HG02943 (cell line): ENCODE data around the gene RAPGEF4.
"Not testable (repeated sequence)": the region's sequence is repeated elsewhere in the genome, so short reads cannot be mapped to it uniquely, and the experiment has no call there.

Experiments used
- ATAC-seq: cut with Tn5 transposase; IDR thresholded peaks from one replicate; pipeline ENCODE4 v1.9.1; 2021; ENCODE audit warnings: mild to moderate bottlenecking, low read depth, moderate library complexity; ENCODE audit not compliant: unreplicated experiment

RAPGEF4 gene

DNA sequence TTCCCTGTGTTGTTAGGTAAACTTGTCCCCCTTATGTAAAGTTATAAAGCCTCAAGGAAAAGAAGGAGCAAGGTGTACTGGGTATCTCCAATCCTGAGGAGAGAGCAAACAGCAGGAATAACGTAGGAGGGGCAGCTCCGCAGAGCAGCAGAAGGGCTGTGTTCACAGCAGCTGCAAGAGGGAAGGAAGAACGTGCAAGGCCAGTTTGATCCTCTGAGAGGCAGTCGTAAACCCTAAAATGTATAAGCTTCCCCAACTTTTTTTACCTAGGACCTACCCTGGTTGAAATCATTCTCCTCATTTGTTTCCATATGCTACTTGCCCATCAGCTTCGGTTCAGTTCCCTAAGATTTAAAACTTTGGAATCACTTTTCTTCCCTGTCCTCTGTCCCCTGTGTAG, 288.1 kb downstream of the RAPGEF4 start:
- no peak for ATAC-seq

DNA sequence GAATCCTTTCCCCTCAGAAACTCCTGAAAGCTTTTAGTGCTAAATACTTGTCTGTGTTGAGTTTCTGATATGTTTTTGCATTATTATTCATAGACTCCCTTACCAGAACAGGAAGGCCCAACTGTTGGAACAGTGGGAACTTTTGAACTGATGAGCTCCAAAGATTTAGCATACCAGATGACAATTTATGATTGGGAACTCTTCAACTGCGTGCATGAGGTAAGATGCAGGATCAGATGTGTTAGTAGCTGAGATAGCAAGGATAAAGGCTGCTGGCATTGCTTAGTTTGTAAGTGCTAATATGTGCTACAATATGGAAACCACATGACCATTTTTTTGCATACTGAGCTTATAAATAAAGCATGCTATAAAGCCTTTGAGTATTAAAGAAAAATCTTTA, 290.8 kb downstream of the RAPGEF4 start:
- no peak for ATAC-seq

DNA sequence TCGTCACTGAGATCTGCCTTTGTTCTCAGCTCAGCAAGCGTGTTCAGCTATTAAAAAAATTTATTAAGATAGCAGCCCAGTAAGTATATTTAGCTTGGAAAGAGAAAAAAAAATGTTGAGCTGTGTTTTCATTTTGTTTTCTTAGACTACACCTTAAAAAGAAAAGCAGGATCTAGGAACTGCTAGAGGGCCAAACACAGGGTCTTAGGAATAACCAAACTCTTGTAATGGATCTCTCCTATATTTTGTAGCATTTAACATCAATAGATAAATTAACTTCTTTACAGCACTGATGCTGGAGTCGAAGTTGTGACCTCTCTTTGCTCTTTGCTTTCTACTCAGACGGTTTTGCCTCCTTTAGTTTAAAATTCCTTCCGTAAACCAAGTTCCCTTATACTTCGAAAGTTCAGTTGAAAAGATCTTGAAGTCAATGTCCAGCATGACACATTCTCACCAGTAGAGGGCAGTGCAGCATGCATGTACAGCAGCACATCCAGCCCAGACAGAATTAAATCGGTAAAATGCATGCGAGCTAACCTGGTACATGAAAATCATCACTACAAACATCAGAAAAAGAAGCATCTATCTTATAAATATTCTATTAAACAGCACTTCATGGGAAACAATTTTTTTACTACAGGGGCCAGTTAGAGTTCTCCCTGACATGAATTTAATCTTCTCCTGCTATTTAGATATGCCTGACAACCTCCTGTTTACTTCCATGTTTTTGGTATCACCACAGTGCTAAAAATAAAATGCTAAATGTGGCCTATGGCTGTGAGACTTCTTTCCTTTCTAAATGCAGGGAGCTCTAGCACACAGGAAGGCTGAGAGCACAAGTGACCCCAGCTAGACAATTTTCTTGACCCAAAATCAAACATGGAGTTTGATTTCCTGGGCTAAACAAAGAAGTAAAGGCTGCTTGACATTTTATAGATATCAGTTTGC, 291.8 kb downstream of the RAPGEF4 start:
- ATAC-seq, result no peak

DNA sequence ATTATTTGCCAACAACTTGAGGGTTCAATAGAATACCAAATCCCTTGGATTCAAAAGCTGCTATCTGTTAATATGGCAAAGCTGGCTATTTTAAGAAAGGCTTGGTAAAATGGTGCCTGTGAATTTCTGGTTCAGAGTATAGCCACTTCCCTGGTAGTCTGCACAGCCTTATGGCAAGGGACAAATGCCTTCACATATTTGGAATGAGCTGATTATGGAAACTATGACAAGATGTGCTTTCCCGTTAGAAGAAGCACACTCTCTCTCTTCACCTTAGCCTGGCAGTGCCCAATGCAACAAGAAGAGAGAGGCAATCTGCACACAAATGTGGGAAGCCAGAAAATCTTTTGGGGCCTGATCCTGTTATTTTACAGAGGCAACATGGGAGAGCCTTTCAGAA, 292.5 kb downstream of the RAPGEF4 start:
- ATAC-seq, result no peak

DNA sequence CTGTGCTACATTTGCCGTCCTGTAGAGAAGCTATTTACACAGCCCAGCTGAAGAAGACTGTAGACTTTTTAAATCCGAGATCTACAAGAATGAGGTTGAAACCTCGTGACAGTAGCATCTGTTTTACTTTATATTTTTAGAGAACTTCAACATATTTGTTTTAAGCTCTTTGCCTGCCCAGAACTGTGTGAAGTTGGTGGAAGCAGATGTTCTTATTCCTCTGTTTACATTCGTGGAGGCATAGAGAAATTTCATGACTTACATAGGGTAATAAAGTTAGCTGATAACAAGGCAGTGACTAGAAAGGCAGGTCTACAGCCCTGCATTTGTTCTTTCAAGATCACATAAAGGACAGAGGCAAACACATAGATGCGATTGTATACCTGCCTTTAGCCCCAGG, 293.0 kb downstream of the RAPGEF4 start:
- no peak for ATAC-seq

DNA sequence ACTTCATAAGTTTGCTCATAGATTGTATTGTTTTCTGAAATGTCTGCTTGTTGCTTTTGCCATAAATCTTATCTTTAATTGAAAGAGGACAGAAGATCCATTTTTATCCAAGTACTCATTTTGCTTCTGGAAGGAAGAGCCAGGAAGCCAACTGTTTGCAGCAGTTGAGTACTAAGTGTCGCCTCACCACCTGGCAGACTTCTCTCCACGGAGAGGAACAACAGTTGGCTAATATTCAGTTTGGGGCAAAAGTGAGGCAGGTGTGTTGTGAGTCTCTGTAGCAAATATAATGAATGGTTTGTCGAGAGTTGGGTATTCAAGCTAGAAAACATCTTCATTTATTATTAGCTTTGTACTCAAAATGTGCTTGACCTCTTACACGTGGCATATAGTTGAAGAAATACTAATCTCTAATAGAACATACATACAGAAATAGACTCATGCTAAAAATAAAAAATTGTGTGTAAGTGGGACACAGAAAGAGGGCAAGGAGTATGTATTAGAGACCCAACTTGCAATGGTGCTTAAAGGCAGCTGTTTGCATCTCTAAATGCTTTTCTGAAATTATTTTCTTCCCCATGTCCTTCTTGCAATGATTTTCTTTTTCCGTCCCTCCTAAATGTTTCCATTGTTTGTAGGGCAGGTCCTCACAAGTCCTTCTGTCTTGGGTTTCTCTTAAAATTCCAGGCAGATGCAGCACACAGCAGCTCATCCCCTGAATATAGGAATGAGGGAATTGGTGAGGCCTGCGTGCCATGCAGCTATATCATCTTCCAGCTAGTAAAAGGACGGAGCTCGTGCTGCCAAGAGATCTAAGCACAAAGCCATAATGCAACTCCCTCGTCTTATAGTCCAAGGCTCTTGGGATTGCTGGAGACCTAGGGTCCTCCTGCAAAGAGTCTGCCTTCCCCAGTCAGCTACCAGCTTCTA, 295.2 kb downstream of the RAPGEF4 start:
- ATAC-seq, result no peak

DNA sequence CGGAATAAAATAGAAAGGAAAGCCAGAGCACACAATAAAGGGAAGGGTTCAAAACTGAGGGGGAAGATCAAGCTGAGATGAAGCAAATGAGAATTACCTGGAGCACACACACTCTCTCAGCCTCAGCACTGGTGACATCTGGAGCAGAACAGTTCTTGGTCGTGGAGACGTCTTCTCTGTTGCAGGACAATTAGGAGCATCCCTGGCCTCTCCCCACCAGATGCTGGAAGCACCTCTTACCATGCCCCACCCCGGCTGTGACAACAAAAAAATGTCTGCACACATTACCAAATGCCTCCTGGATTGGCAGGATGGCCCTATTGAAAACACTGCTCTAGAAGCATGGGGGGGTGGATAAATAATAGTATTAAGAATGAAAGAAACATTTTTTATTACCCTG, 296.4 kb downstream of the RAPGEF4 start:
- no peak for ATAC-seq

DNA sequence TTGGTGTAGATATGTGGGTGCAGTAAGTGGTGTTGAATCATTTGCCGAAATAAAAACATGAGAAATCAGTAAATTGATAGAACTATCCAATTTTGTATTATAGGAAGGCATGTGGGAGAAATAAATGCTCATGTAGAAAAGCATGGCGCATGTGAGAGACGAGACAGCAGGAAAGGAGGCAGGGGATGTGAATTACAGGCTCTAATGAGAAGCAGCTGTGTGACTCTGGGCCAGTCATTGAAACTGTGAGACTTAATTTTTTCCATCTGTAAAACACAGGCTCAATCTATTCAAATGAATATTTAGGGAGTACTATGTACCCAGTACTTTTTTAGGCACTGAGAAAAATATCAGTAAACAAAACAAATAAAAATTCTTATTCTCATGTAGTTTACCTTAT, 297.4 kb downstream of the RAPGEF4 start:
- ATAC-seq, result no peak

DNA sequence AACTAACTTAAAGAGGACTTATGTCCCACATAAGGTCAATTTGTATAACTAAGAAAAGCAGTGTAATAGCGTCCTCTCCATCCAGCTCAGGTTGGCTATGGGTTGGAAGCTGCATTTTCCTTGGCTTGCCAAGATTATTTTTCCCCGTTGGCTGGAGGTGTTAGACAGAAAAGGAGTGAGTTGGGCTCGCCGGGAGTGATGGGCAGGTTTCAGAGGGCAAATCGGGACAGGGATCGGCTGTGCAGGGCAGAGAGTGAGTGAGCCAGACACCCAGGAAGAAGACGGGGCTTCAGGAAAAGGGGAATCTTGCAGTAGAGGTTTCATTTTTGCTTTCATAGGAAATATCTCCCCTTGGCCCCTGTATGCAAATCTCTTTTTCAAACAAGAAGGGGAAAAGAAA, 298.5 kb downstream of the RAPGEF4 start:
- no peak for ATAC-seq

DNA sequence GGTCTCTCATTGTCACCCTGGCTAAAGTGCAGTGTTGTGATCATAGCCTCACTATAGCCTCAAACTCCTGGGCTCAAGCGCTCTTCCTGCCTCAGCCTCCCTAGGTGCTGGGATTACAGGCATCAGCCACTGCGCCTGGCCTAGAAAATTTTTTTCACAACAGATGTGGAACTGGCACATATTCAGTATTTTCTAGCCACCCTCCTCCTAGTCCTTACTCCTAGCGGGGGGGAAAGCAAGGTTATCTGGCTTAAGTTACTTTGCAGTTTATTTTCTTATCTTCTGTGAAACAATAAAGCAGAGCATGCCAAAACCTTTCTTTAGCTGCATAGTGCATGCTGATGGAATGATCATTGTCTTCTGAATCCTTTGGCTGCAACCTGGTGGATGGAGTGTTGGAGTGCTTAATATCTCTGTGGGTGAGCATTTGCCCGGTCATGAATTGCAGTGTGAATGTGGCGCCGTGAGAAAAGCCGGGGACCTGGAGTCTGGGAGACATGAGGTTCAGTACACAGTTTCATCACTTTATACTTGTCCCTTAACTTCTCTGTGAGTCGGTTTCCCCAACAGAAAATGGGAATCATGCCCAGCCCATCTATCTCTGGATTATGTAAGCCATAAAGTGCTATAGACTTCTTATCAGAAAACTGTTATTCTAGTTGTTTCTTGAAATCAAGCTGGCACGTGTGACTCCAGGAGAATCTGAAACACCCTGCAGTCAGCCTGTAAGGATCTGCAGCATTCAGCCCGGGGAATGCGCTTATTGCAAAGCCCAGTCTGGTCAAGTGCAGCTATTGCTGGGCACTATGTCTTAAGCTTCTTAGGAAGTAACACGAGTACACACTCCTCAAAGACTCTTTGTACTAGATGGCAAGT, 301.8 kb downstream of the RAPGEF4 start:
- ATAC-seq, result no peak

DNA sequence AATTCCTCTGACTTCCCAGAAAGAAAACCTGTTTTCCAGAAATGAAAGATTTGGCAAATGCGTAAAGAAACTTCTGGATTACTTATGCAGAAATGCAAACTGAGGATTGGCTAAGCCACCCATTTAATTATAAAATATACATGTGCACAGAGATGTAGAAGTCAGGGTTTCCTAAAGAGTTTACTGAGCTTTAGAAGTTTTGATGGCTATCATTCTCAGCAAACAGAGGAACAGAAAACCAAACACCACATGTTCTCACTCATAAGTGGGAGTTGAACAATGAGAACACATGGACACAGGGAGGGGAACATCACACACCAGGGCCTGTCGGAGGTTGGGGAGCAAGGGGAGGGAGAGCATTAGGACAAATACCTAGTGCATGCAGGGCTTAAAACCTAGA, 302.6 kb downstream of the RAPGEF4 start:
- ATAC-seq, result not testable (repeated sequence)

DNA sequence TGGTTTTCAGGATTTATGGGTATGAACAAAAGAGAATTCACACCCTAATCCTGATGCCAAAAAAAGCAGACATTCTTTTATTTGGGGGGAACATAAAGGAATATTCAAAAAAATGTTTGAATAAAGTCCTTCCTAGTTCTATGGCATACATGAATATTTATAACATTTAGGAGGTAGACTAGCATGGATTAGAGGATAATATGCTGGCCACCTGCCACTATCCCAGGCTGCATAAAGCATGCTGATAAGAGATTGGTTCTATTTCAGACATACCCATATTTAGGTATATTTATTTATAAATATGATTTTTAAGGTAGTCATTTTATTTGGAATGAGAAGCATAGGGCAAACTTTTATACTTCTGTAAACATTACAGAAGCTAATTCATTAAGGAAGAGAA, 305.1 kb downstream of the RAPGEF4 start:
- ATAC-seq, result no peak

DNA sequence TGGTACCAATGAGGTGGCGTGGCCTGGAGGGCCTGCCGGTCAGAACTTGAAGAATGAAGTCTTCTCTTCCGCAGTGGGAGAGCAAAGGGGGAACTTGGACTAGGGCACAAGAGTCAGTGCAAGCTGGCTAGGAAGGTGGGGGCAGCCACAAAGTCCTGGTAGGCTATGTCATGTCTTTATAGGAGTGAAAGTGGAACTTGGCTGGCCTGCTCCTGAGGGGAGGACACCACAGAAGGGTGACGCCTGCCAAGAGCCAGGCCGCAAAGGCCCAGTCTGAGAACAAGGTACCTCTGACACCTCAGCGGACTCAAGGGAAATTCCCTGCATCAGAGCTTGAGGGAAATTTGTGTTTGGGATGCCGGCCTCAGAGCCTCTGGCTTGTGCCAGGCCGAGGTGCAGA, 307.8 kb downstream of the RAPGEF4 start:
- no peak for ATAC-seq

DNA sequence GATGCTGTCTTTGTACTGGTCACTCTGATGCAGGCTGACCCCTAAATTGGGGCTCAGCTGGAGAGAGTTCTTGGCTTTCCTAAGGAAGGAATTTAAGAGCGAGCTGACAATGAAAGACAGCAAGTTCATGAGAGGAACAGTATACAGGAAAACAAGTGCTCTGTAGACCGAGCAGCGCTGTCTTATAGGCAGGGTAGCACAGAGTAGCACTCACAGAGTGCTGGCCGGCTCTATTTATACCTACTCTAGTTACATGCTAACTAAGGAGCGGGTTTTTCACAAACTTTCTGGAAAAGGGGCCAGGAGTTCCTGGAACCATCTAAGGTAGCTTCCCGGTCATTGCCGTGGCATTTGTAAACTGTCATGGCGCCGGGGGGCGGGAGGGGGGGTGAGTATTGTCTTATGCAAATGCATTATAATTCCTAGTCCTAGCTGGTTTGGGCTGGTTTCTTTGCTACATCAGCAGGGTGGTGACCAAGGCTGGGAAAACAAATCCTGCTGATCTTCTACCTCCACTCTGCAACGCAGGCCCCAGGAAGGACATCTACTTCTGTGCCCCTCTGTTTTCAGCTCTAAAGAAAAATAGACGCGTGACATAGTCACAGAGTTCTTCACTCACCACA, 308.4 kb downstream of the RAPGEF4 start:
- ATAC-seq, result no peak

DNA sequence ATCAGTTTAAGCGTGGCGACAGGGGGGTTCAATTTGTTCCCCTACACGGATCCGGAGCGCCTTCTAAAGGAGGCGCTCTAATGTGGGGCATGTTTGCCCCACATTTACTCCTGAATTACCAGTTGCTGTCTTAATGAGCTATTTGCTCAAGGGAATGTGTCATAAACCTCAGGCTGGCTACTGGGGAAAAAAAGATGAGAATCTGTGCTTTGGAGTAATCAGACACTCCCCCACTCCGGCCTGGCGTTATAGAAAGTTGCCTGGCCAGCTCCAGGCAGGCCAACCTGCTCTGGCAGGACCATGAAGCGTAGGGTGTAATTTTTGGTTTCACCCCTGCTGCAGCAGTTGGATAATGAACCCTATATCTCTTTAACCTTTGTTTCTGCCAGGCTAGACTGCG, 309.0 kb downstream of the RAPGEF4 start:
- no peak for ATAC-seq

DNA sequence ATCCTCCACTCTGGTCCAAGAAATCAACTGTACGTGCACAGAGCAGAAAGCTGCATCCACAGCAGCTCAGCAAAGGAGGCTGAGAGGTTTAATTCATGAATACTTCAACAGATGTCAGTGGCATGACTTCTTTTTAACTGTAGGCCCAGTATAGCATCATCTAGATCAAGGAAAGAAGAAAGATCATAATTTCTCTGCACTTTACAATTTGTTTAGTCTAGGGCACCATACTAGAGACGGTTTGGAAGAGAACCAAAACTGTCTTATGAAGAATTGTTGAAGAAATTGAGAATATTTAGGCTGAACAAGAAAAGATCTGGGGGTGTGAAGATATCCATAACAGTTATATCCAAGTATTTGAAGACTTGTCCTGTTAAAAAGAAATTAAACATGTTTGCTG, 309.5 kb downstream of the RAPGEF4 start:
- no peak for ATAC-seq

DNA sequence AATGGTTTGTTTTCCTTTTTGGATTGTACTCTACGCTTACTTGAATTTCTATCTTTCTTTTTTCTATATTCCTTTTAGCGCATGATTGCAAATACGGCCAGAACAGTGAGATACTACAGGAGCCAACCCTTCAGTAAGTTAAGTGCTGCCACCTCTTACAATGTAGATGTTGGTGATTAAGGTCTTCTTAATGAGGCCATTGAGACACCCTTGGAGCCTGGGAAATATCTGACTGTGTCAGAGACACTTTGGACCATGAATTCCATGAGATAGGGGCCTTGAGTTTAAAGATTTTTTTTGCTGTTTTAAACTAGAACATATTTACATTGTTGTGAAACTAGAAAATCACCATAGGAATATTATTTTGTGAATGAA, 312.9 kb downstream of the RAPGEF4 start:
- ATAC-seq, result no peak

DNA sequence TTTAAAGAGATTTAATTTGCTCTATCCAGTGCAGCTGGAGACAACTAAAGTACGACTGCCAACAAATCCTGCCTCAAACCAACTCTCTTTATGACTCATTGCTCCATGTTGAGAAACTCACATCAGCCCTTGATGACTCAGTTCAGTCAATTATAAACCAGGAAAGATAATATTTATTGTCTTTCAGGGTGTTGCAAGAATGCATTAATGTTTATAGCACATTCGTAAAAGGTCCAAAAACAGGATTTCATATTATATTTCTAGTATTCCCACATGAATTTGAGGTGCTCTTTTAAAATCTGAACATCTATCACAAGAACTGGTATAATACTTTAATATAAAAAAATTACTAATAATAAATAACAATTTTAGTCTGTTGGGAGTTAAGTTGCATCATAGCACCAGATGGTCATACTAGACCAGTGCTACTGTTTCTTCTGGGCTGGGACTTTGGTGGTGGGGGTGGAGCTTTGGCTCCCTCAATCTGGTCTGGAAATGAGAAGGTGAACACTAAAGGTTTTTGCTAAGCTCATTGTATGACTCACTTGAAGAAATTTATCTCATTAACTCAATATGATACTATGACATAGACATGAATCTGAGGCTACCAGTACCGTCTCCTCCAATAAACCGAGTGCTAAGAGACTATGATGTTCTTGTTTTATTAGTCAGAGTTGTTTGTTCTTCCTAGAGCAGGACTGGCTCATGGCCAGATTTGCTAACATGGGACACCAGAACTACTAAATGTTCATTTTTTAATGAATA, 313.4 kb downstream of the RAPGEF4 start:
- peak; percentile 70 for ATAC-seq

DNA sequence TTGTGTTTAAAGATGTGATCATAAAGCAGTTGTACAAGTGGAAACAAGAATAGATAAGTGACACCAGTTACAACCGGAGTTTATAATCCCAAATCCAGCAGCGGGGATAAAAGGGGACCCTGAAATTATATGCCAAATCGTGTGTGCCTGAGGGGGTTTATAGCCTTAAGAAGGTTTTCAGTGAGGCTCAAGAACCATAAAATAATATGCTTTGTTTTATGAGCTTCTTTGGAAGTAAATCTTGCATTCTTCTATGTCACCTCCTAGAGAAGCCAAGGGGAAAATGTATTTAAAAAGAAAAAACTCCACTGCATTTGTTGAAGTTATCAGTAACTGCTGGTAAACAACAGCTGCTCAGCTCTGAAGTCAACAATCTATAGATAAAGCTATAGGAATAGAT, 314.2 kb downstream of the RAPGEF4 start:
- no peak for ATAC-seq
